Eye (tissue), 1 donor: ENCODE results near the gene INCENP.
"Not testable (repeated sequence)": the region's sequence is repeated elsewhere in the genome, so short reads cannot be mapped to it uniquely, and the experiment has no call there.

Experiments
- DNase-seq: peaks from one replicate; pipeline ENCODE4 v3.0.0-alpha.2; 2015

The INCENP gene

DNA sequence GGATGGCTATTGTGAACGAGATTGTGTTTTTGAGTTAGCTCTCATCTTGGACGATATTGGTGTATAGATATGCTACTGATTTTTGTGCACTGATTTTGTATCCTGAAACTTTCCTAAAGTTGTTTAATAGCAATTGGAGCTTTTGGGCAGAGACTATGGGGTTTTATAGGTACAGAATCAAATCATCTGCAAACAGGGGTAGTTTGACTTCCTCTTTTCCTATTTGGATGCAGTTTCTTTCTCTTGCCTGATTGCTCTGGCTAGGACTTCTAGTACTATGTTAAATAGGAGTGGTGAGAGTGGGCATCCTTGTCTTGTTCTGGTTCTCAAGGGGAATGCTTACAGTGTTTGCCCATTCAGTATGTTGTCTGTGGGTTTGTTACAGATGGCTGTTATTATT, 57.3 kb downstream of the INCENP start:
- no peak for DNase-seq

DNA sequence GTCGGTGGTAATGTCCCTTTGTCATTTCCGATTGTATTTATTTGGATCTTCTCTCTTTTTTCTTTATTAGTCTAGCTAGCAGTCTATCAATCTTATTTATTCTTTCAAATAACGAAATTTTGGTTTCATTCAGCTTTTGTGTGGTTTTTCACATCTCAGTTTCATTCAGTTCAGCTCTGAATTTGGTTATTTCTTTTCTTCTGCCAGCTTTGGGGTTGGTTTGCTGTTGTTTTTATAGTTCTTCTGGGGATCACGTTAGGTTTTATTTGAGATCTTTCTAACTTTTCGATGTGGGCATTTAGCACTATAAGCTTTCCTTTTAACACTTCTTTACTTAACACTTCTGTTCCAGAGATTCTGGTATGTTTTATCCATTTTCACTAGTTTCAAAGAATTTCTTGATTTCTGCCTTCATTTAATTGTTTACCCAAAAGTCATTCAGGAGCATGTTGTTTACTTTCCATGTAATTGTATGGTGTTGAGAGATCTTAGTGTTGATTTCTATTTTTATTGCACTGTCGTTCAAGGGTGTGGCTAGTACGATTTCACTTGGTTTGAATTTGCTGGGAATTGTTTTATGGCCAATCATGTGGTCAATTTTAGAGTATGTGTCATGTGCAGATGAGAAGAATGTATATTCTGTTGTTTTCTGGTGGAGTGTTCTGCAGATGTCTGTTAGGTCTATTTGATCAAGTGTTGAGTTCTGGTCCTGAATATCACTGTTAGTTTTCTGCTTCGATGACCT, 58.5 kb downstream of the INCENP start:
- no peak for DNase-seq

DNA sequence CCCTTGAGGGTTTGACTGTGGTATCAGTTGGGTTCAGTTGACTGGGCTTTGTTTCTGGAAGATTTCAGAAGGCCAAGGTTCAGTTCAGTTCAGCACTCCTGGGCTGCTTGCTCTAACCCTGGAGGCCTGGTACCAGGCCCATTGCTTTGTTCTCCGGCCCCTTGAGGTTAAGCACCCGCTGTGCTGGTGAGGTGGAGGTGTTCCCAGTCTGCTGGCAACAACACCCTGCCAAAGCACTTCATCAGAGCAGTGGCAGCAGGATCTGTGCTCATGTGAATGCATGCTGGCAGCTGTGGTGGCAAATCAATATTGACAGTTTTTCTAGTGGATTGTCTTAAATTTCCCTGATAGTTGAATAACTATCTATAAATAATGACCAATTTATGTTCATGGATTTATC, 62.4 kb downstream of the INCENP start:
- DNase-seq: no peak

DNA sequence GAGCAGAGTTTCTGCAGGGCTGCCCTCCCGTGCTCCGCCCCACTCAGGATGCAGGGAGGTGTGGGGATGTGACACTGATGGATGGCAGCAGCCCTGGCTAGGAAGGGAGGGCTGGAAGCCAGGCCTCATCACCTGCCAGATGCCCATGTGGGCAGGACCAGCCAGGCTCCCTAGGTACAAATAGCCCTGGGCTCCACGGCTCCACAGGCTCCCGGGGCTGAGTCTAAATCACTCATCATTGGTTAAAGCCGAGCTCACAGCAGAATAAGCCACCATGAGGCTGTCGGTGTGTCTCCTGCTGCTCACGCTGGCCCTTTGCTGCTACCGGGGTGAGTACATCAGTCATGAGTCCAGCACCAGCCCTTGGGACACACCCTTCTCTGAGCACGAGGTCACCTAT, 66.2 kb downstream of the INCENP start, which contains the start of gene SCGB1D1:
Gene SCGB1D1 (plus strand): TSS at position 206 of the 400 bp plus-strand sequence. CDS start 69 bp downstream, at position 275.
- DNase-seq: no peak

GRCh38 chr11:62193952-62194351, 70.1 kb downstream of the INCENP start:
- DNase-seq: peak; percentile 26

- not testable (repeated sequence) for DNase-seq
These were observed 71.2 kb downstream of the INCENP start for GRCh38 chr11:62195010-62195409.

DNA sequence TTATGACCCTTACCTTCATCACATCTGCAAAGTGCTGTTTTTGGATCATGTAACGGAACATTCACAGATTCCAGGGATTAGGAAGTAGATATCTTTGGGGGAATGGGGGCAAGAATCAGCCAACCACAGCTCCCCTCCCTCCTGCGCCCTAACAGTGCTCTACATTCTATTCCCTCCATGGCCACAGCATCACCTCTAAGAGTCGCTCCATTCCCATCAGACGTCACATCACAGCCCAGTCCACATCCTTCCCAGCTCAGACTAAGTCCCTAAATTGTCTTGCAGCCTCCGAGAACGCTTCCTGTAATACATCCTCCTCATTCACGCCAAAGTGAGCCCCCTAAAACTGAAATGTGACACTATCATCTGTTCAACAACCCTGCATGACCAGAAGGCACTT, 72.1 kb downstream of the INCENP start:
- no peak for DNase-seq

DNA sequence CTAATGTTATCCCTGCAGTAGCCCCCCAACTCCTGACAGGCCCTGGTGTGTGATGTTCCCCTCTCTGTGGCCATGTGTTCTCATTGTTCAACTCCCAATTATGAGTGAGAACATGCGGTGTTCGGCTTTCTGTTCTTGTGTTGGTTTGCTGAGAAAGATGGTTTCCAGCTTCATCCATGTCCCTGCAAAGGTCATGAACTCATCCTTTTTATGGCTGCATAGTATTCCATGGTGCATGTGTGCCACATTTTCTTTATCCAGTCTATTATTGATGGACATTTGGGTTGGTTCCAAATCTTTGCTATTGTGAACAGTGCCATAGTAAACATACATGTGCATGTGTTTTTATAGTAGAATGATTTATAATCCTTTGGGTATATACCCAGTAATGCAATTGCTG, 73.6 kb downstream of the INCENP start:
- DNase-seq: not testable (repeated sequence)

- DNase-seq: no peak
These were observed 77.6 kb downstream of the INCENP start for GRCh38 chr11:62201376-62201775.
